Measurements from ENCODE around the gene NEAT1.
"Not testable (repeated sequence)": the region's sequence is repeated elsewhere in the genome, so short reads cannot be mapped to it uniquely, and the experiment has no call there.

The NEAT1 gene

DNA sequence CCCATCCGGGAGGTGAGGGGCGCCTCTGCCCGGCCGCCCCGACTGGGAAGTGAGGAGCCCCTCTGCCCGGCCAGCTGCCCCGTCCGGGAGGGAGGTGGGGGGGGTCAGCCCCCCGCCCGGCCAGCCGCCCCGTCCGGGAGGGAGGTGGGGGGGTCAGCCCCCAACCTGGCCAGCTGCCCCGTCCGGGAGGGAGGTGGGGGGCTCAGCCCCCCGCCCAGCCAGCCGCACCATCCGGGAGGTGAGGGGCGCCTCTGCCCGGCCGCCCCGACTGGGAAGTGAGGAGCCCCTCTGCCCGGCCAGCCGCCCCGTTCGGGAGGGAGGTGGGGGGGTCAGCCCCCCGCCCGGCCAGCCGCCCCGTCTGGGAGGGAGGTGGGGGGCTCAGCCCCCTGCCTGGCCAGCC, 28.7 kb downstream of the NEAT1 start:
- H3K36me3 ChIP-seq (ENCODE audit: insufficient read depth, low read length); H3K9ac ChIP-seq (ENCODE audit: low read depth, low read length); H3K27ac ChIP-seq (ENCODE audit: low read depth, low read length); H3K9me3 ChIP-seq (ENCODE audit: insufficient read depth, low read depth, low read length); H3K4me3 ChIP-seq (ENCODE audit: low read length); H3K4me1 ChIP-seq (ENCODE audit: insufficient read depth, low read length): not testable (repeated sequence)
- 91% methylated on average over 10 of the region's 30 CpGs for WGBS
- peaks cover 20% of the 10 kb centered on the region for H3K27me3 ChIP-seq (ENCODE audit: insufficient read depth, low read length)

- not testable (repeated sequence) for H3K9me3 ChIP-seq (ENCODE audit: insufficient read depth, low read depth, low read length); H3K9ac ChIP-seq (ENCODE audit: low read depth, low read length); H3K4me3 ChIP-seq (ENCODE audit: low read length); H3K36me3 ChIP-seq (ENCODE audit: insufficient read depth, low read length); H3K4me1 ChIP-seq (ENCODE audit: insufficient read depth, low read length); H3K27ac ChIP-seq (ENCODE audit: low read depth, low read length)
- WGBS = 91% methylated on average over 1 of the region's 3 CpGs
- peaks cover 29% of the 10 kb centered on the region for H3K27me3 ChIP-seq (ENCODE audit: insufficient read depth, low read length)
Measured at GRCh38 chr11:65452259-65452658, 29.7 kb downstream of the NEAT1 start.

- Histone ChIP-seq H3K9me3 (ENCODE audit: insufficient read depth, low read depth, low read length) (no peaks in the 10 kb centered on the region), H3K9ac (ENCODE audit: low read depth, low read length) (no peak overlapping the region), H3K4me1 (ENCODE audit: insufficient read depth, low read length) (0 out of 2 replicates have a peak, but pooled peaks cover 4% of the 10 kb centered on the region), H3K4me3 (ENCODE audit: low read length) (no peak overlapping the region), H3K36me3 (ENCODE audit: insufficient read depth, low read length) (no peaks in the 10 kb centered on the region), H3K27ac (ENCODE audit: low read depth, low read length) (no peak overlapping the region), H3K27me3 (ENCODE audit: insufficient read depth, low read length) (peaks cover 36% of the 10 kb centered on the region)
- 88% methylated on average over 7 of the region's 8 CpGs for WGBS
Measured at GRCh38 chr11:65452806-65453490, 30.4 kb downstream of the NEAT1 start.

DNA sequence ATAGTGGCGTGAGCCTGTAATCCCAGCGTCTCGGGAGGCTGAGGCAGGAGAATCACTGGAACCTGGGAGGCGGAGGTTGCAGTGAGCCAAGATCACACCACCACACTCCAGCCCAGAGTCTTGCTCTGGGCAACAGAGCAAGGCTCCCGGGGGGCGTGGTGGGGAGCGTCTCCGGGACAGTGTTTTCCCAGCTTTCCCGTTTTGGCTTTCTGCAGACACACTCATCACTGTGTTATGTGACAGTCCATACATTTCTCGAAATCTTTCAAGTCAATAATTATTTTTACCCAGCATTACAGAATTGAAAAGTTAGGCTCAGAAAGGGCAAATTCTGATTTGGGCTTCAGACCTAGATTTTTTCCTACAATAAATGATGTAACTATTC, 31.7 kb downstream of the NEAT1 start:
- Histone ChIP-seq H3K4me1 (ENCODE audit: insufficient read depth, low read length) (0 out of 2 replicates have a peak, but pooled peaks cover 1% of the 10 kb centered on the region), H3K27me3 (ENCODE audit: insufficient read depth, low read length) (peaks cover 50% of the 10 kb centered on the region), H3K36me3 (ENCODE audit: insufficient read depth, low read length) (no peaks in the 10 kb centered on the region), H3K27ac (ENCODE audit: low read depth, low read length) (no peak overlapping the region), H3K9me3 (ENCODE audit: insufficient read depth, low read depth, low read length) (no peaks in the 10 kb centered on the region), H3K4me3 (ENCODE audit: low read length) (peak overlapping the region; percentile 47; the same call in 1 of the 2 replicates), H3K9ac (ENCODE audit: low read depth, low read length) (no peak overlapping the region)
- WGBS = 92% methylated on average over 10 of the region's 10 CpGs

DNA sequence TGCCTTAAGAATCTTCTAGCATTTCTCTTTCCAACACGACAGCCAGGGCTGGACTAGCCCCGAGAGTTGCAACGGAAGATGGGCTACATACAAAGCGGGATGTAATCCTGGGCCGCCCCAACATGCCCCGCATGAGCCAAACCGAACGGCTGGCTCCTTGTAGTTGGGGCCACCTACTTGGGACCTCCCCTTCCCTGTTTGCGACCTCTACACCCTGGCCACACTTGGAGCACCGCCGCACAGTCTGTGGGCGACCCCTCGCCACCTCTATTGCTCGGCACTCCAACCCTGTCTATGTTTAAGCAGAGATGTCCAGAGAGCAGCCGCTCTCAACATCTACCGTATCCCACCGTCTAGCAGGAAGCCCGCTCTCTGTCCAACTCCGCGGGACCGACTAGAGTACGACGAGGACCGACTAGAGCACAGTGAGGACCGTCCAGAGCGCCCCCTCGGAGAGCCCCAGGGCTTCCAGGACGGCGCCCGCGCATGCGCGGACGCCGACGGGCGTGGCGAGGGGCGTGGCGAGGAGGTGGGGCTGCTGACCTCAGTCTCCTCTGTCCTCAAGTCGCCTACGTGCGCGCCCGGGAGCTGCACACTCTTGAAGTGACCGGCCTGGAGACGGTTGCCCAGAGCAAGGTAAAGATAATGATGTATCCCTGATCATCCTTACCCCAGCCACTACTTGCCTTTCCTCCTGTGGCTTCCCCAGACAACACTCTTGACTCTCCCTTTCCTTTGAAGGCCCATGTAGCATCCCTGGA, 32.3 kb downstream of the NEAT1 start:
- H3K36me3 ChIP-seq (ENCODE audit: insufficient read depth, low read length) = no peaks in the 10 kb centered on the region
- H3K4me1 ChIP-seq (ENCODE audit: insufficient read depth, low read length) = 0 out of 2 replicates have a peak, but pooled peaks cover 2% of the 10 kb centered on the region
- no peak overlapping the region for H3K27ac ChIP-seq (ENCODE audit: low read depth, low read length)
- no peaks in the 10 kb centered on the region for H3K9me3 ChIP-seq (ENCODE audit: insufficient read depth, low read depth, low read length)
- no peak overlapping the region for H3K9ac ChIP-seq (ENCODE audit: low read depth, low read length)
- WGBS = 93% methylated on average over 47 of the region's 47 CpGs
- H3K4me3 ChIP-seq (ENCODE audit: low read length) = peak overlapping the region; percentile 47
- peaks cover 55% of the 10 kb centered on the region for H3K27me3 ChIP-seq (ENCODE audit: insufficient read depth, low read length)

- WGBS = 97% methylated on average over 3 of the region's 3 CpGs
- H3K4me1 ChIP-seq (ENCODE audit: insufficient read depth, low read length) = 0 out of 2 replicates have a peak, but pooled peaks cover 2% of the 10 kb centered on the region
- H3K36me3 ChIP-seq (ENCODE audit: insufficient read depth, low read length) = no peaks in the 10 kb centered on the region
- H3K27ac ChIP-seq (ENCODE audit: low read depth, low read length) = no peak overlapping the region
- H3K9me3 ChIP-seq (ENCODE audit: insufficient read depth, low read depth, low read length) = no peaks in the 10 kb centered on the region
- H3K9ac ChIP-seq (ENCODE audit: low read depth, low read length) = no peak overlapping the region
- H3K27me3 ChIP-seq (ENCODE audit: insufficient read depth, low read length) = peaks cover 71% of the 10 kb centered on the region
- no peak overlapping the region for H3K4me3 ChIP-seq (ENCODE audit: low read length)
Measured at GRCh38 chr11:65456418-65456817, 33.8 kb downstream of the NEAT1 start.

GRCh38 chr11:65459552-65459951, 37.0 kb downstream of the NEAT1 start:
- no peak overlapping the region for H3K27ac ChIP-seq (ENCODE audit: low read depth, low read length)
- no peak overlapping the region for H3K9ac ChIP-seq (ENCODE audit: low read depth, low read length)
- H3K27me3 ChIP-seq (ENCODE audit: insufficient read depth, low read length) = peaks cover 90% of the 10 kb centered on the region

DNA sequence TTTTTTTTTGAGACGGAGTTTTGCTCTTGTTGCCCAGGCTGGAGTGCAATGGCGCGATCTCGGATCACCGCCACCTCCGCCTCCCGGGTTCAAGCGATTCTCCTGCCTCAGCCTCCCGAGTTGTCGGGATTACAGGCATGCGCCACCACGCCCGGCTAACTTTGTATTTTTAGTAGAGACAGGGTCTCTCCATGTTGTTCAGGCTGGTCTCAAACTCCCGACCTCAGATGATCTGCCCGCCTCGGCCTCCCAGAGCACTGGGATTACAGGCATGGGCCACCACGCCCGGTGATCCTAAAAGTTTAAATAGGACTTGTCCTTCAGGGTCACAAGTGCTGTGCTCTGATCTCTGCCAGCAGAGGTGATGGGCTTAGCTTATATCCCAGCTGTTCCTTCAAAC, 42.9 kb downstream of the NEAT1 start:
- H3K27ac ChIP-seq (ENCODE audit: low read depth, low read length); H3K9me3 ChIP-seq (ENCODE audit: insufficient read depth, low read depth, low read length); H3K9ac ChIP-seq (ENCODE audit: low read depth, low read length); H3K36me3 ChIP-seq (ENCODE audit: insufficient read depth, low read length); H3K4me1 ChIP-seq (ENCODE audit: insufficient read depth, low read length); H3K4me3 ChIP-seq (ENCODE audit: low read length): not testable (repeated sequence)
- WGBS = 94% methylated on average over 18 of the region's 18 CpGs
- peaks cover 47% of the 10 kb centered on the region for H3K27me3 ChIP-seq (ENCODE audit: insufficient read depth, low read length)

More at GRCh38 chr11:65459552-65459951, 37.0 kb downstream of the NEAT1 start:
- Histone ChIP-seq H3K4me1 (ENCODE audit: insufficient read depth, low read length) (0 out of 2 replicates have a peak, but pooled peaks cover 2% of the 10 kb centered on the region), H3K36me3 (ENCODE audit: insufficient read depth, low read length) (no peaks in the 10 kb centered on the region), H3K4me3 (ENCODE audit: low read length) (no peak overlapping the region), H3K9me3 (ENCODE audit: insufficient read depth, low read depth, low read length) (no peaks in the 10 kb centered on the region)
- 4% methylated on average over 7 of the region's 7 CpGs for WGBS

DNA sequence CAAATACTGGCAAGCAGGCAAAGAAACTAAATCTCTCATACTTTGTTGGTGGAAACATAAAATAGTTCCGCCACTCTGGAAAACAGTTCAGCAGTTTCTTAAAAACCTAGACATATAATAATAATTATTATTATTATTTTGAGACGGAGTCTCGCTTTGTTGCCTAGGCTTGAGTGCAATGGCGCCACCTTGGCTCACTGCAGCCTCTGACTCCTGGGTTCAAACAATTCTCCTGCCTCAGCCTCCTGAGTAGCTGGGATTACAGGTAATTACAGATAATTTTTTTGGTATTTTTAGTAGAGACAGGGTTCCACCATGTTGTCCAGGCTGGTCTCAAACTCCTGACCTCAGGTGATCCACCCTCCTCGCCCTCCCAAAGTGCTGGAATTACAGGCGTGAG, 44.7 kb downstream of the NEAT1 start:
- not testable (repeated sequence) for H3K9me3 ChIP-seq (ENCODE audit: insufficient read depth, low read depth, low read length); H3K9ac ChIP-seq (ENCODE audit: low read depth, low read length); H3K4me3 ChIP-seq (ENCODE audit: low read length); H3K4me1 ChIP-seq (ENCODE audit: insufficient read depth, low read length); H3K36me3 ChIP-seq (ENCODE audit: insufficient read depth, low read length); H3K27ac ChIP-seq (ENCODE audit: low read depth, low read length)
- 94% methylated on average over 5 of the region's 6 CpGs for WGBS
- H3K27me3 ChIP-seq (ENCODE audit: insufficient read depth, low read length) = peaks cover 29% of the 10 kb centered on the region

GRCh38 chr11:65468874-65469333, 46.3 kb downstream of the NEAT1 start:
- Histone ChIP-seq H3K9me3 (ENCODE audit: insufficient read depth, low read depth, low read length) (no peaks in the 10 kb centered on the region), H3K27ac (ENCODE audit: low read depth, low read length) (no peak overlapping the region), H3K4me1 (ENCODE audit: insufficient read depth, low read length) (no peaks in the 10 kb centered on the region), H3K27me3 (ENCODE audit: insufficient read depth, low read length) (peaks cover 20% of the 10 kb centered on the region), H3K9ac (ENCODE audit: low read depth, low read length) (no peak overlapping the region), H3K36me3 (ENCODE audit: insufficient read depth, low read length) (no peaks in the 10 kb centered on the region), H3K4me3 (ENCODE audit: low read length) (no peak overlapping the region)
- WGBS = 12% methylated on average over 3 of the region's 3 CpGs

- Histone ChIP-seq H3K27me3 (ENCODE audit: insufficient read depth, low read length) (peaks cover 11% of the 10 kb centered on the region), H3K9ac (ENCODE audit: low read depth, low read length) (no peak overlapping the region), H3K4me1 (ENCODE audit: insufficient read depth, low read length) (no peaks in the 10 kb centered on the region), H3K4me3 (ENCODE audit: low read length) (no peak overlapping the region), H3K9me3 (ENCODE audit: insufficient read depth, low read depth, low read length) (no peaks in the 10 kb centered on the region), H3K27ac (ENCODE audit: low read depth, low read length) (no peak overlapping the region), H3K36me3 (ENCODE audit: insufficient read depth, low read length) (no peaks in the 10 kb centered on the region)
- WGBS = 91% methylated on average over 8 of the region's 8 CpGs
Measured at GRCh38 chr11:65470433-65471049, 47.9 kb downstream of the NEAT1 start.

Measured in HUES64 (cell line).